Stimulated activated CD4-positive, alpha-beta T cell treated with anti-CD3 and anti-CD28 coated beads, Interleukin-12 subunit alpha, Interleukin-12 subunit beta, amount 100 ng/mL, for 48 hours (primary cell): ENCODE measurements around the gene HBS1L.

Experiments
- DNase-seq, 3 donors: peaks; one replicate each; pipeline ENCODE4 v3.0.0-alpha.2; 2020; ENCODE audit warnings: low read depth in 2 of 3, low spot score in 1 of 3

HBS1L gene

GRCh38 chr6:134951494-134952263 lies 102.9 kb downstream of the HBS1L start:
- no peak for DNase-seq

DNA sequence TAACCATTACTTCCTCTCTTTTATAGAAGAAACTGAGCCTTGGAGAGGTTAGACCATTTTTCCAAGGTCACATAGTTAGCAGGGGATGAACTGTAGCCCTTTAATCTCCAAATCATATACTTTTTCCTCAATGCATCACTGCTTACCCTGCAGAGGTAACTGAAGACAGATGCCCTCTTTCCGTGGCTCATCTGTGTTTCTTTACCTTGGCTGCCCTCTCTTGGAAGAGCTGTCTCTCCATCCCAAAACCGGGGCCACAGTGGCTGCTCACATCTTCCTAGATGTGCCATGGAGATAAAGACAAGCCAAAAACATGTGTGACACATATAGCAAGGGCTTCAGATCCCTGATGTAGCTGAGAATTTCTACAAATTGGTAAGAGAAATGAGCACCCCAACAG lies 104.1 kb downstream of the HBS1L start:
- DNase-seq: no peak

DNA sequence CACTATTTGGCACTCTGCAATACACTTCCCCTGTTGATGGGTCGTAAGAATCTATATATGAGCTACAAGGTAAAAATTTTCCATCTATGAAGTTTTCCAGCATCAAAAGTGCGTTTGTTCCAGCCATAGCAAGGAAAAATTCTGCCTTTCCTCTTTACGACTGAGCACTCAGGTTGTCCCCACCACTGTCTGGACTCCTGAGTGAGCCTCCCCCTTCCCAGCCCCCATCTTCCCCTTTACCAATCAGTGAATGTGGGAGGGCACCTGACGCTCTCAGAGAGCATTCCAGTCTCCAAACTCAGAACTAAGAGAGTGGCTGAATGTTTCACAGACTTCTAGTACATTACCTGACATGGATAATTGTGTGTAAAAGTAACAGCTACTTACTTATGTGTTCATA lies 104.7 kb downstream of the HBS1L start, which contains the start of gene ALDH8A1:
ALDH8A1 (minus strand) TSS at position 175 of the 400 bp plus-strand sequence; CDS start at position 127, 48 bp downstream.
- no peak for DNase-seq

DNA sequence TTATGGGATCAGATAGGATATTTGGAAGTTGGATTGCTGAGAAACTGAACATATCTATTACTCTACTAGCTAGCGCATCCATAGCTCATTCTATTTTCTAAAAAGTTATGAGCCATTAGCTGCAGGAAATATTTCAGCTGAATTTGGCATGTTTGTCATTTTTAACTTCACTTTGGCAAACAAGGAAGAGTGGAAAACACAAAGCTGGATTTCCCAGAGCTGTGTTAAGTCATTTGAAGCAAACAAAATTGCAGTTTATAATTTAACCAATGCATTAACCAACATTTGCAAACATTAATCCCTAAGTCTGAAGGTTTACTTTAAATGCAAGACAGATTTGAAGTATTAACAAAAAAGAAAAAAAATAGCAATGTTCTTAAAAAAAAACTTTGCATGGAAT lies 105.9 kb downstream of the HBS1L start:
- no peak for DNase-seq

- DNase-seq: no peak
Measured at GRCh38 chr6:134948142-134948541, 106.5 kb downstream of the HBS1L start.

DNA sequence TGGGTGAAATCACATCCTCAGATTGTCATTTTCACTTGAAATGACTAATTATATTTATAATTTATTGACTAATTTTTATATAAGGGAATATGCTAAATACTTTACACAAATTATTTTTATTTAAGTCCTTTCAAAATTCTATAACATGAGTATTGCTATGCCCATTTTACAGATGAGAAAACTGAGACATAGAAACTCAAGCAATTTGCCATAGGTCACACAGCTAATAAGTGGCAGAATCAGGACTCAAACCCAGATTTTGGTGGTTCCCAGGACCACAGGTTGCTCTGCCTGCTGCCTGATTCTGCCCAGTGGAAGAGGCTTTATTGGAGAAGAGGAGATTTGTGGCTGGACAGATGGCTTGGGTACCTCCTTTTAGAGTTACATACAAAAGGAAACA lies 109.6 kb downstream of the HBS1L start:
- no peak for DNase-seq

DNA sequence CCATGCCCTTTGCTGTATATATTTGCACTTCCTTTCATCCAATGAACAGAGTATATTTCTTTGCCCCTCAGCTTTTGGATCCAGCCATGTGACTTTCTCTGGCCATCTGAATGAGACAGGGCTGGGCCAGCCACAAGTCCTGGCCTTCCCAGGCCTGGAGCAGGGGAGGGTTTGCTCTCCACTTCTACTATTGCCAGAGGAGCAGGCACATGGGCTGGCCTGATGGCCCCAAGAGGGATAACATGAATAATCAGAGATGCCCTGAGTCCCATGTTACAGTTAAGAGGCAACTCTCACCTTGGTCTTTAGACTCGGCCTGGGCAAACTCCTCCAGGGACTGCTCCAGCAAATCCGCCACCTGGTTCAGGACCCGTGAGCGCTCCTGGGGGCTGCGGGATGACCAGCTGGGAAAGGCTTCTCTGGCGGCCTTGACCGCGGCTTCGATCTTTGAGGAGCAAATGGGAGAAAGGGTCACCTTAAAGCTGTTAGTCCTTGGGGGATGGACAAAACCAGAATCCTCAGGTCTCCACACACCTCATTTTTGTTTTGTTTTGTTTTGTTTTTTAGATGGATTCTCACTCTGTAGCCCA lies 111.0 kb downstream of the HBS1L start:
- no peak for DNase-seq

- DNase-seq: peak; percentile 45 to 69 (median 63)
Measured at GRCh38 chr6:134938896-134939295, 115.7 kb downstream of the HBS1L start.

GRCh38 chr6:134937426-134937825 lies 117.2 kb downstream of the HBS1L start:
- no peak for DNase-seq

- no peak for DNase-seq
Measured at GRCh38 chr6:134936931-134937330, 117.7 kb downstream of the HBS1L start.

GRCh38 chr6:134936476-134936875 lies 118.1 kb downstream of the HBS1L start:
- DNase-seq: no peak

DNA sequence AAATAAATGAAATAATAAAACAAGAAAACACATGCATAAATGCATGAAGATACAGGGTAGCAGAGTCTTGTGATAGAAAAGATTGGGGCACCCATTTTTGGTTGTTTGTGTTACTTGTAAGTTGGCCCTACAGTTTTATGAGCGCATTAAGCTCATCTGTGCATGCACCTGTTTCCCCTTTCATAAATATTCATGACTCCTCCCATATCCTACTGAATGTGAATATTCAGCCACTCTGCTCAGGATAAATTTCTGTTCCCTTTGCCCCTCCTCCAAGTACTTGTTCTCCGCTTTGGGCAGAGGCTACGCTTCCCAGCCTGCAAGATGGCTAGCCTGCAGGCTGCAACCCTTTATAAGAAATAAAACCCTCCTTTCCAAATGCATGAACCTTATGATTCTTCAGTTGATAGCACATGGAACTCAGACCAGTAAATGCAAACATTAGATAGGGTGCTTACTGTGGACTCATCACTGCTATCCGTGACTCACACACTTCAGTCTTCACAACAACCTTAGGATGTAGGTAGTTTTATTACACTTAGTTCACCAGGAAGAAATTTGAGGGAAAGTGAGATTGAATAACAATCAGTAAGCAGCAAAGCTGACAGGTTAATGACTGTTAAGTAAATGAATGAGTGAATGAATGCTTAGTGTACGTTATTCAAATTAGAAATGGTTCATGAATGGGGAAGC lies 119.7 kb downstream of the HBS1L start:
- DNase-seq: no peak

GRCh38 chr6:134932535-134933470 lies 121.8 kb downstream of the HBS1L start:
- DNase-seq: no peak

DNA sequence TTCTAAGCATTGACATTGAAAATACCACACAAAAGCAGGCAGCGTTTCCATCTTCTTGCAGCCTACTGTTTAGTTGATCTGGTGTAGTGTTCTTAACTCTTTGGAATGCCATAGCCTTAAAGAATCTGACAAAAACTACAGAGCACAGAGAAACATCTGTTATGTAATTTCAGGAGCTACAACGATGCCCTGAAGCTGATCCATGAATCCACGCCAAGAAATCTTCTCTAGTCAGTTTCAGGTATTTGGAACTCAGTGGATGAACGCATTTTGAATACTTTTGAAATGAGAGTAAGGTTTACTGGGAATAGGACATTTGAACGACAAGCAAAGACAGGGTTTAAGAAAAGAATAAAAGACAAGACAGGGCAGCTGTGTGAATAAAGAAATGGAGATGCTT lies 122.5 kb downstream of the HBS1L start:
- no peak for DNase-seq

DNA sequence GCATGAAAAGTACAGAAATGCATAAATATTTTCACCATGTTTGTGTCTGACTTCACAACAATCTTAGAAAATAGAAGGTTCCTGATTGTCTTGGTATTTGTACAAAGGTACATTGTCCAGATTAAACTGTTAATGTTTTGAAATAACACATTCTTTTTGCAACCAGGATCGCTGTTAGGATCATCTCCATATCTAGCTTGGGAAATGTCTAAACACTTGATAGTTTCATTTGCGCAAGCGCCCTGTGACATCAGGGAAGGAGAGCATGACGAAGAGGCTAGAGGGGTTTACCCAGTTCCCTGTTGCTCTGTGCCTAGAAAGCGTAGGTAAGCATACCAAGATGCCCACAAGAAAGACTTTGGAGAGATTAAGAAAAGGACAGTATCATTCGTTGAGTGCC lies 124.2 kb downstream of the HBS1L start:
- no peak for DNase-seq

GRCh38 chr6:134928151-134928900 lies 126.3 kb downstream of the HBS1L start:
- DNase-seq: no peak

DNA sequence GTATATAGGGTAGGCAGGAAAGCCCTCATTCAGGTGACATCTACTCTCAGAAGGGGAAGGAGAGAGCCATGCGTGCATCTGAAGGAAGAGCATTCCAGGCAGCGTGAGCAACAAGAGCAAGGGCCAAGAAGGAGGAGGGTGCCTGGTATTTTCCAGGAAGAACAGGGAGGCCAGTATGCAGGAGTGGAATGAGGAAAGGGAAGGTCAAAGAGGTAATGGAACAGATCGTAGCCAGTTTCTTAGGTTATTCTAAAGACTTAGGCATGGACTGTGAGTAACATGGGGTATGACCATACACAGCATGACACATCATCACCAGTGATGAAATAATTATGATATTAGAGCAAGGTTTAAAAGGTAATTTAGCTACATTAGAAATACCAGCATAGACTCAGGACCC lies 128.8 kb downstream of the HBS1L start:
- no peak for DNase-seq

DNA sequence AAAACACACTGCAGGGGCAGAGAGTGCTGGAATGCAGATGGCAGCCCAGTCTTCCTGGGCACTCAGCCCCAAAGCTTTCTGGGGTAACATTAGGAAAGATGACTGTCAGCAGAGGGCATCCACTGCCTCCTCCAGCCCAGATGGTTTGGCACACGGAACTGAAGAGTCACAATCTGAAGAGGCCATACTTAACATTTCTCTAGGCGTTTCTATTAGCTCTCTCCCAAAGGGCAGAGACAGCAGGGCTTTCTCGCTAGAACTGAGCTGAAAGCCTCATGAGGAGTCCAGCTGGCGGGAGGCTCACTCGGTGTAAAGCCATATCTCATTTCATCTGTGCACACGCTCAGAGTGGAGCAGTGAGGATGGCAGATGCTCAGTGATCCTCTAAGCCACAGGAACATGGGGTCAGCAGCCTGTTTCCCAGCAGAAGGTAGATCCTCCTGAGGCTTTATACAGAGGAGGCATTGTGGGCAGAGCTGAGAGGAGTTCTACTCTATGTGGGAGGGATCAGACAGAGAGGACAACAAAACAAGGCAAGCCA lies 132.8 kb downstream of the HBS1L start:
- DNase-seq: no peak

DNA sequence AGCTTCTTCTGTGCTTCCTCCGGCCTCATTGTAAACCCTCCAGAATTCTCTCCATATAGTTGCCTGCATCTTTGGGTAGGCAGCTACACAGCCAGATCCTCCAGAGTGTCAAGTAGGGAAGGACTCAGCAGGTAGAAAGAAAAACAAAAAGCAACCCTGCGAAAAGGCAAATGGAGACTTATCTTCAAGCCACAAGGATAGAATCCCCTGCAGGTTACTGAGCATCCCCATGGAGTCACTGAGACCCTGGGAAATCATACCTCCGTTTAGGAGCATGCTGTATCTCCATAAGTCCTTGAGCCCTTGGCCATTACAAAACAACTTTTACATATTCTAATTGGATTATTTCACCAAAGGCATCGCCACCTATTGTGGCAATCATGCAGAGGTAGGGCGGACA lies 133.3 kb downstream of the HBS1L start:
- no peak for DNase-seq

DNA sequence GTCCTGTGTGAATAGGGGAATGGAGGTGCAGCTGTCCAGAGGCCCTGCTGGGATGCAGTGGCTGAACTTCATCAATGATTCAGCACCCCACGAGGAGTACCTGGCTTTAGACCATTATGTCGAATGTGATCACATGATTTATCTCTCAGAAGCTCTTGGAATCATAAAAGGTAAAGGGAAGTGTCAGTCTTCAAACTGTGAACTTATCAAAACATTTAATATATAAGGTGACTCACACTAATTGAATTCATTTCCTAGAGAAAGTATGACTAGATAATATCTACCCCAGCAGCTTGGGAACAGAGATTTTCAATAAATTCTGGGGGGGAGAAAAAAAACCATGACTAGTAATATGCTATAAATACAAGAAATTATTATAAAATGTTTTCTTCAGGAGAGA lies 134.2 kb downstream of the HBS1L start:
- DNase-seq: no peak
